Right atrium auricular region (tissue), 2 donors: ENCODE data around the gene POU2F3. TPM values are rescaled to one million over a fixed set of nuclear protein-coding genes. Genes with fewer than 3 reads are reported as not detected.

Experiments used
- DNase-seq: peaks from one replicate; pipeline ENCODE4 v3.0.0-alpha.2; 2019; ENCODE audit warnings: low spot score
- H3K27ac ChIP-seq, 2 donors: fragments of 200-600 bp; sonication (generic); 1 replicate in 1 of 2; 2 replicates in 1 of 2; pipeline ENCODE4 v1.5.1; 2016 to 2019
- H3K27me3 ChIP-seq, 2 donors: fragments of 200-600 bp; sonication (generic); one replicate each; pipeline versions ENCODE4 v1.5.1 to v1.6.0; 2017 to 2019
- H3K36me3 ChIP-seq: fragments of 200-600 bp; sonication (generic); one replicate; pipeline ENCODE4 v1.5.1; 2016
- H3K4me1 ChIP-seq, 2 donors: fragments of 200-600 bp; sonication (generic); one replicate each; pipeline versions ENCODE4 v1.5.1 to v1.6.0; 2017 to 2019
- H3K4me3 ChIP-seq, 2 donors: fragments of 200-600 bp; sonication (generic); 1 replicate in 1 of 2; 2 replicates in 1 of 2; pipeline ENCODE4 v1.5.1; 2017 to 2019; ENCODE audit warnings: mild to moderate bottlenecking in 1 of 2, moderate library complexity in 1 of 2
- H3K9me3 ChIP-seq, 2 donors: fragments of 200-600 bp; sonication (generic); one replicate each; pipeline ENCODE4 v1.5.1; 2019
- CTCF ChIP-seq, 2 donors: fragments of 200-600 bp; sonication (generic); IDR thresholded peaks; one replicate each; pipeline ENCODE4 v1.5.1; 2019; ENCODE audit warnings: antibody characterized with exemption in 2 of 2
- total RNA-seq, 2 donors: library from RNA; depleted of rRNA; stranded (reverse); fragments of >200 nt; gene quantifications; one replicate each; pipeline ENCODE4 v1.1.0, GENCODE V29; 2016

POU2F3 gene
- total RNA-seq, 2 donors from 2014 or later = not detected

- H3K4me1 ChIP-seq = peaks cover 0 to 73% of the 10 kb centered on the region in 2 donors
- peak overlapping the region; percentile 97 to 100 for H3K27ac ChIP-seq
- H3K36me3 ChIP-seq = no peaks in the 10 kb centered on the region
- TF ChIP-seq CTCF (IDR thresholded peaks at IDR 0.05) = no peak
- H3K4me3 ChIP-seq = no peak overlapping the region
- DNase-seq = no peak
- no peaks in the 10 kb centered on the region for H3K27me3 ChIP-seq
- no peaks in the 10 kb centered on the region for H3K9me3 ChIP-seq
Measured at GRCh38 chr11:120340529-120340928, 100.6 kb downstream of the POU2F3 start.

GRCh38 chr11:120342226-120342625 lies 102.3 kb downstream of the POU2F3 start:
- DNase-seq = no peak
- Histone ChIP-seq H3K27me3 (no peaks in the 10 kb centered on the region), H3K36me3 (no peaks in the 10 kb centered on the region), H3K4me3 (no peak overlapping the region), H3K9me3 (no peaks in the 10 kb centered on the region), H3K27ac (peak overlapping the region; percentile 23 to 100), H3K4me1 (peaks cover 0 to 88% of the 10 kb centered on the region in 2 donors)
- TF ChIP-seq CTCF (IDR thresholded peaks at IDR 0.05) = no peak

GRCh38 chr11:120342678-120343077 lies 102.7 kb downstream of the POU2F3 start:
- H3K9me3 ChIP-seq = no peaks in the 10 kb centered on the region
- no peak for TF ChIP-seq CTCF (IDR thresholded peaks at IDR 0.05)
- no peaks in the 10 kb centered on the region for H3K36me3 ChIP-seq
- H3K4me3 ChIP-seq = no peak overlapping the region
- no peak for DNase-seq
- H3K4me1 ChIP-seq = peaks cover 0 to 93% of the 10 kb centered on the region in 2 donors
- no peaks in the 10 kb centered on the region for H3K27me3 ChIP-seq
- H3K27ac ChIP-seq = peak overlapping the region; percentile 23 to 100

- H3K9me3 ChIP-seq = no peaks in the 10 kb centered on the region
- H3K27me3 ChIP-seq = no peaks in the 10 kb centered on the region
- no peak overlapping the region for H3K27ac ChIP-seq
- no peak for TF ChIP-seq CTCF (IDR thresholded peaks at IDR 0.05)
- peaks cover 0 to 93% of the 10 kb centered on the region in 2 donors for H3K4me1 ChIP-seq
- no peak for DNase-seq
- no peak overlapping the region for H3K4me3 ChIP-seq
- no peaks in the 10 kb centered on the region for H3K36me3 ChIP-seq
Measured at GRCh38 chr11:120343429-120343828, 103.5 kb downstream of the POU2F3 start.

- peaks cover 0 to 96% of the 10 kb centered on the region in 2 donors for H3K4me1 ChIP-seq
- H3K4me3 ChIP-seq = no peak overlapping the region
- no peak for TF ChIP-seq CTCF (IDR thresholded peaks at IDR 0.05)
- no peaks in the 10 kb centered on the region for H3K27me3 ChIP-seq
- no peak overlapping the region for H3K27ac ChIP-seq
- H3K9me3 ChIP-seq = no peaks in the 10 kb centered on the region
- H3K36me3 ChIP-seq = no peaks in the 10 kb centered on the region
- DNase-seq = no peak
Measured at GRCh38 chr11:120344302-120345004, 104.5 kb downstream of the POU2F3 start.

- H3K9me3 ChIP-seq = no peaks in the 10 kb centered on the region
- H3K4me1 ChIP-seq = peaks cover 0 to 87% of the 10 kb centered on the region in 2 donors
- no peaks in the 10 kb centered on the region for H3K27me3 ChIP-seq
- H3K4me3 ChIP-seq = no peak overlapping the region
- no peak overlapping the region for H3K27ac ChIP-seq
- DNase-seq = no peak
- TF ChIP-seq CTCF (IDR thresholded peaks at IDR 0.05) = no peak
- no peaks in the 10 kb centered on the region for H3K36me3 ChIP-seq
Measured at GRCh38 chr11:120346233-120346632, 106.3 kb downstream of the POU2F3 start.
